ENCODE measurements around the gene DNAH11.

DNA sequence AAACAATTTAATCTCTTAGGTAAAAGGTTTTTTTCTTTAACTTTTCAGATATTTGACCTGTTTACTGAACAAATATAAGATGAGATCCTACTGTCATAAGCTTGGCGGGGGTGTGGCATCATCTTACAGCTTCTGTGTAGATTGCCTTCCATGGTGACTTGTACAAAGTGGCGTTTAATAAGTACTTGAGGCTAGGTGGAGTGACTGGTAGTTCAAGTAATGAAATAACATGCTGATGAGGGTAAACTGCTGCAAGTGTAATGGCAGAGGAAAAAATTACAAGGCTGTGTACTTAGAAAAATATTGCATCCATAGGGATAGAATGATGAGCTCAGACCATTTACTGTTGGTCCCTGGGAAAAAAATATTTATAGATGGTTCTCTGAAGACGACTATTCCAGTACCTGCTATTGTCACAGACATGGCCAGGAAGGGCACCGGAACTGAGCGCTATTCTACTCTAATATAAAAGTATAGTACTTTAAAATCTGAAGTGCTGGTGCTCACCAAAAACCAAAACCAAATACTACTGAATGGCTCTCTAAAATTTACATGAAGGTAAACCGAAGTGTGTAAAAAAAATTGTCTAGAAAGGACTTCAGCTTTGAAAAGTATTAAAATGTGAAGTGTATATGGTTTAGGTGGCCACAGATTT is 42.4 kb downstream of the DNAH11 start:
- TF ChIP-seq, protein P1, sequence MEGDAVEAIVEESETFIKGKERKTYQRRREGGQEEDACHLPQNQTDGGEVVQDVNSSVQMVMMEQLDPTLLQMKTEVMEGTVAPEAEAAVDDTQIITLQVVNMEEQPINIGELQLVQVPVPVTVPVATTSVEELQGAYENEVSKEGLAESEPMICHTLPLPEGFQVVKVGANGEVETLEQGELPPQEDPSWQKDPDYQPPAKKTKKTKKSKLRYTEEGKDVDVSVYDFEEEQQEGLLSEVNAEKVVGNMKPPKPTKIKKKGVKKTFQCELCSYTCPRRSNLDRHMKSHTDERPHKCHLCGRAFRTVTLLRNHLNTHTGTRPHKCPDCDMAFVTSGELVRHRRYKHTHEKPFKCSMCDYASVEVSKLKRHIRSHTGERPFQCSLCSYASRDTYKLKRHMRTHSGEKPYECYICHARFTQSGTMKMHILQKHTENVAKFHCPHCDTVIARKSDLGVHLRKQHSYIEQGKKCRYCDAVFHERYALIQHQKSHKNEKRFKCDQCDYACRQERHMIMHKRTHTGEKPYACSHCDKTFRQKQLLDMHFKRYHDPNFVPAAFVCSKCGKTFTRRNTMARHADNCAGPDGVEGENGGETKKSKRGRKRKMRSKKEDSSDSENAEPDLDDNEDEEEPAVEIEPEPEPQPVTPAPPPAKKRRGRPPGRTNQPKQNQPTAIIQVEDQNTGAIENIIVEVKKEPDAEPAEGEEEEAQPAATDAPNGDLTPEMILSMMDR (IDR thresholded peaks at IDR 0.05): no peak
- TF ChIP-seq POLR2AphosphoS5 (IDR thresholded peaks at IDR 0.05) (no peak), POLR2A (IDR thresholded peaks at IDR 0.05) (no peak)

All from prostate gland (tissue), 2 donors.